ENCODE measurements around the gene CFHR1. TPM values are rescaled to one million over a fixed set of nuclear protein-coding genes. Genes with fewer than 3 reads are reported as not detected.
"Not testable (repeated sequence)": the region's sequence is repeated elsewhere in the genome, so short reads cannot be mapped to it uniquely, and the experiment has no call there.

CFHR1 gene
- not detected in 2 replicates for total RNA-seq (2014; rRNA removed; shearing (Covaris generic))

GRCh38 chr1:196819531-196819930 is at the start of gene CFHR1:
TSS of gene CFHR1 (plus strand) at chr1:196819731. CDS start at chr1:196819845, 114 bp downstream.
- DNase-seq (ENCODE audit: low read depth in 1 of 2, low spot score in 2 of 2); H3K4me1 ChIP-seq (replicated peaks); H3K36me3 ChIP-seq; H3K27me3 ChIP-seq (replicated peaks); H3K27ac ChIP-seq; H3K9me3 ChIP-seq (replicated peaks); H3K4me3 ChIP-seq: not testable (repeated sequence)

GRCh38 chr1:196769823-196770222 is 49.7 kb upstream of the CFHR1 start:
- H3K9me3 ChIP-seq (replicated peaks); H3K27ac ChIP-seq; H3K4me3 ChIP-seq; H3K27me3 ChIP-seq (replicated peaks); DNase-seq (ENCODE audit: low read depth in 1 of 2, low spot score in 2 of 2); H3K4me1 ChIP-seq (replicated peaks); H3K36me3 ChIP-seq: not testable (repeated sequence)

GRCh38 chr1:196773713-196774112 is 45.8 kb upstream of the CFHR1 start:
- DNase-seq (ENCODE audit: low read depth in 1 of 2, low spot score in 2 of 2): no peak
- H3K36me3 ChIP-seq: no peaks in the 10 kb centered on the region
- no peak overlapping the region for H3K4me3 ChIP-seq
- H3K27ac ChIP-seq: no peak overlapping the region
- H3K4me1 ChIP-seq (replicated peaks): no peaks in the 10 kb centered on the region
- no peaks in the 10 kb centered on the region for H3K9me3 ChIP-seq (replicated peaks)
- H3K27me3 ChIP-seq (replicated peaks): no peaks in the 10 kb centered on the region

GRCh38 chr1:196774175-196774574 is 45.4 kb upstream of the CFHR1 start:
- no peak overlapping the region for H3K27ac ChIP-seq
- no peaks in the 10 kb centered on the region for H3K27me3 ChIP-seq (replicated peaks)
- no peak overlapping the region for H3K4me3 ChIP-seq
- no peaks in the 10 kb centered on the region for H3K4me1 ChIP-seq (replicated peaks)
- H3K9me3 ChIP-seq (replicated peaks): no peaks in the 10 kb centered on the region
- no peak for DNase-seq (ENCODE audit: low read depth in 1 of 2, low spot score in 2 of 2)
- H3K36me3 ChIP-seq: no peaks in the 10 kb centered on the region

GRCh38 chr1:196774603-196775002 is 44.9 kb upstream of the CFHR1 start, which contains the start of gene CFHR3:
TSS of gene CFHR3 (plus strand) at chr1:196774840. CDS start at chr1:196774887, 47 bp downstream.
- Histone ChIP-seq H3K27me3 (replicated peaks) (no peaks in the 10 kb centered on the region), H3K27ac (no peak within 1 kb of the TSS), H3K36me3 (no peaks in the 10 kb centered on the region), H3K4me1 (replicated peaks) (no peaks in the 10 kb centered on the region), H3K9me3 (replicated peaks) (no peaks in the 10 kb centered on the region), H3K4me3 (no peak within 1 kb of the TSS)
- no peak for DNase-seq (ENCODE audit: low read depth in 1 of 2, low spot score in 2 of 2)

- Histone ChIP-seq H3K4me3 (no peak overlapping the region), H3K9me3 (replicated peaks) (no peaks in the 10 kb centered on the region), H3K27me3 (replicated peaks) (no peaks in the 10 kb centered on the region), H3K4me1 (replicated peaks) (no peaks in the 10 kb centered on the region), H3K36me3 (no peaks in the 10 kb centered on the region), H3K27ac (no peak overlapping the region)
- no peak for DNase-seq (ENCODE audit: low read depth in 1 of 2, low spot score in 2 of 2)
Measured at GRCh38 chr1:196777603-196778002, 41.9 kb upstream of the CFHR1 start.

- no peak overlapping the region for H3K4me3 ChIP-seq
- H3K27me3 ChIP-seq (replicated peaks): no peaks in the 10 kb centered on the region
- H3K4me1 ChIP-seq (replicated peaks): no peaks in the 10 kb centered on the region
- H3K27ac ChIP-seq: no peak overlapping the region
- no peak for DNase-seq (ENCODE audit: low read depth in 1 of 2, low spot score in 2 of 2)
- H3K9me3 ChIP-seq (replicated peaks): no peaks in the 10 kb centered on the region
- H3K36me3 ChIP-seq: no peaks in the 10 kb centered on the region
Measured at GRCh38 chr1:196779093-196779492, 40.4 kb upstream of the CFHR1 start.

GRCh38 chr1:196791252-196791651 is 28.3 kb upstream of the CFHR1 start:
- not testable (repeated sequence) for H3K27me3 ChIP-seq (replicated peaks); H3K9me3 ChIP-seq (replicated peaks); DNase-seq (ENCODE audit: low read depth in 1 of 2, low spot score in 2 of 2); H3K4me3 ChIP-seq; H3K36me3 ChIP-seq; H3K27ac ChIP-seq; H3K4me1 ChIP-seq (replicated peaks)

GRCh38 chr1:196794103-196794502 is 25.4 kb upstream of the CFHR1 start:
- not testable (repeated sequence) for H3K4me3 ChIP-seq; H3K4me1 ChIP-seq (replicated peaks); H3K27ac ChIP-seq

GRCh38 chr1:196797891-196798290 is 21.6 kb upstream of the CFHR1 start:
- H3K9me3 ChIP-seq (replicated peaks): no peaks in the 10 kb centered on the region
- no peak overlapping the region for H3K4me3 ChIP-seq
- H3K4me1 ChIP-seq (replicated peaks): no peaks in the 10 kb centered on the region
- no peak overlapping the region for H3K27ac ChIP-seq
- H3K36me3 ChIP-seq: no peaks in the 10 kb centered on the region
- no peaks in the 10 kb centered on the region for H3K27me3 ChIP-seq (replicated peaks)
- no peak for DNase-seq (ENCODE audit: low read depth in 1 of 2, low spot score in 2 of 2)

More at GRCh38 chr1:196794103-196794502, 25.4 kb upstream of the CFHR1 start:
- not testable (repeated sequence) for H3K9me3 ChIP-seq (replicated peaks); DNase-seq (ENCODE audit: low read depth in 1 of 2, low spot score in 2 of 2); H3K27me3 ChIP-seq (replicated peaks); H3K36me3 ChIP-seq

- DNase-seq (ENCODE audit: low read depth in 1 of 2, low spot score in 2 of 2); H3K36me3 ChIP-seq; H3K4me3 ChIP-seq; H3K4me1 ChIP-seq (replicated peaks); H3K9me3 ChIP-seq (replicated peaks); H3K27ac ChIP-seq; H3K27me3 ChIP-seq (replicated peaks): not testable (repeated sequence)
Measured at GRCh38 chr1:196801920-196802319, 17.6 kb upstream of the CFHR1 start.

GRCh38 chr1:196808529-196809235 is 10.8 kb upstream of the CFHR1 start:
- Histone ChIP-seq H3K27ac (no peak overlapping the region), H3K9me3 (replicated peaks) (no peaks in the 10 kb centered on the region), H3K4me1 (replicated peaks) (no peaks in the 10 kb centered on the region), H3K4me3 (no peak overlapping the region), H3K36me3 (no peaks in the 10 kb centered on the region), H3K27me3 (replicated peaks) (no peaks in the 10 kb centered on the region)
- DNase-seq (ENCODE audit: low read depth in 1 of 2, low spot score in 2 of 2): no peak

- H3K4me1 ChIP-seq (replicated peaks); H3K27me3 ChIP-seq (replicated peaks); H3K4me3 ChIP-seq; H3K9me3 ChIP-seq (replicated peaks); H3K27ac ChIP-seq; DNase-seq (ENCODE audit: low read depth in 1 of 2, low spot score in 2 of 2); H3K36me3 ChIP-seq: not testable (repeated sequence)
Measured at GRCh38 chr1:196817442-196817841, 2.1 kb upstream of the CFHR1 start.

GRCh38 chr1:196827860-196828259 is 8.3 kb downstream of the CFHR1 start:
- not testable (repeated sequence) for H3K4me1 ChIP-seq (replicated peaks); H3K4me3 ChIP-seq; H3K27me3 ChIP-seq (replicated peaks); H3K27ac ChIP-seq; H3K9me3 ChIP-seq (replicated peaks); H3K36me3 ChIP-seq; DNase-seq (ENCODE audit: low read depth in 1 of 2, low spot score in 2 of 2)

Measured in SJSA1 (cell line).